ENCODE results near the gene CASD1. TPM values are rescaled to one million over a fixed set of nuclear protein-coding genes. Genes with fewer than 3 reads are reported as not detected.

Gene CASD1
- total RNA-seq, 4 donors from 2014 or later = 9.8 to 25.0 (median 14.2) TPM

DNA sequence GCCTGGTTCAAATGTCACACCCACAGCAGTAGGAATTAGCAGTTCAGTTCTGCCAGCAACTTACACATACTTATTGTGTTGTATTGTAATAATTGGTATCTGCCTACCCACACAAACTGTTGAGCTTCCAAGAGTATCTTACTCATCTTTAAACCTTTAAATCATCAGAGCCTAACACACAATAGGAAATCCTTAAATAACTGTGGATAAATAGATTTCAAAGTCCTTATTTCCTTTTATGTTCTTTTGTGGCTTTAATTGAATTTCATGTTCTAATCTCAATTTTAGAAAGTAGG, 3.9 kb downstream of the CASD1 start:
- H3K27me3 ChIP-seq = no peaks in the 10 kb centered on the region
- no peaks in the 10 kb centered on the region for H3K9me3 ChIP-seq
- no peak overlapping the region for H3K4me3 ChIP-seq
- no peak overlapping the region for H3K27ac ChIP-seq
- H3K36me3 ChIP-seq = no peaks in the 10 kb centered on the region
- peaks cover 28 to 44% of the 10 kb centered on the region in 2 donors for H3K4me1 ChIP-seq
- intact Hi-C loops (cut with DNase I; ENCODE audit: low total_unique reads) = loop anchor here (5.0 to 10.0 kb wide), 3 partner anchors 111 to 1171 kb away; no protein-coding TSS in a partner anchor
- DNase-seq (no peak), ATAC-seq (no peak)
- TF ChIP-seq, protein P1, sequence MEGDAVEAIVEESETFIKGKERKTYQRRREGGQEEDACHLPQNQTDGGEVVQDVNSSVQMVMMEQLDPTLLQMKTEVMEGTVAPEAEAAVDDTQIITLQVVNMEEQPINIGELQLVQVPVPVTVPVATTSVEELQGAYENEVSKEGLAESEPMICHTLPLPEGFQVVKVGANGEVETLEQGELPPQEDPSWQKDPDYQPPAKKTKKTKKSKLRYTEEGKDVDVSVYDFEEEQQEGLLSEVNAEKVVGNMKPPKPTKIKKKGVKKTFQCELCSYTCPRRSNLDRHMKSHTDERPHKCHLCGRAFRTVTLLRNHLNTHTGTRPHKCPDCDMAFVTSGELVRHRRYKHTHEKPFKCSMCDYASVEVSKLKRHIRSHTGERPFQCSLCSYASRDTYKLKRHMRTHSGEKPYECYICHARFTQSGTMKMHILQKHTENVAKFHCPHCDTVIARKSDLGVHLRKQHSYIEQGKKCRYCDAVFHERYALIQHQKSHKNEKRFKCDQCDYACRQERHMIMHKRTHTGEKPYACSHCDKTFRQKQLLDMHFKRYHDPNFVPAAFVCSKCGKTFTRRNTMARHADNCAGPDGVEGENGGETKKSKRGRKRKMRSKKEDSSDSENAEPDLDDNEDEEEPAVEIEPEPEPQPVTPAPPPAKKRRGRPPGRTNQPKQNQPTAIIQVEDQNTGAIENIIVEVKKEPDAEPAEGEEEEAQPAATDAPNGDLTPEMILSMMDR (IDR thresholded peaks at IDR 0.05 in 4 of 5, conservative IDR thresholded peaks at IDR 0.05 in 1 of 5) = no peak
- no peak for TF ChIP-seq POLR2A (IDR thresholded peaks at IDR 0.05)
- in situ Hi-C loops (cut with MboI; ENCODE audit: low sequenced_read_pairs in 4 of 4) = no loop called here

DNA sequence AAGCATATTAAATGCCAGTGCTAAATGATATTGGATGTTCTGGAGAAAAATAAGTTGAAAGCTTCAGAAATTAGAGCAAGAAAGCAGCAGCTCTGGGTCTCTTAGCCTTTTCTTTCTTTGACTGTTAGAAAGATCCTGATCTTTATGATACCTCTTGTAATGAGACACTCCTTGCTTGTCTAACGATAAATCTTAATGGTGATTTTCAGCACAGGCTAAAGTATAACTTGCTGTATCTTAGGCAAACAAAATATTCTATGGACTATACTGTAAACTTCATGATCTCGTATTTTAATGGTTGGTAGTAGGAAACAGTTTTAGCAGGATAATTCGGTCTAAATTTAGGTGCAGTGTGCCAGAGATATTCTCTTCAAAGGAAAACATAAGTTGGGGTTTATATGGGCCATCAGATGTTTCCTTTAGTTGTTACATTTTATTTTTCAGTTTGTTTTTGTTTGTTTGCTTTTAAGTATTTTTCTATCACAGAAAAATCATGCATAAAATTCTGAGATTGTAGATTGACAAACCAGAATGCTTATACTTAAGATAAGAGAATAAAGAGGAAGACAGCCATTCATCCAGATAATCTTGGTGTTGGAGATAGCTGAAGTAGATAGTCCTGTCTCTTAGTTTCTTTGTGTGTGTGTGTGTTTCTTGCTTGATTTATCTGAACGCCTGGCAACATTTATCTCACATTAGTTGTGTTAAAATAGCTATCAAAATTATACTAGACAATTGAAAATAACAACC, 4.7 kb downstream of the CASD1 start:
- intact Hi-C loops (cut with DNase I; ENCODE audit: low total_unique reads) = loop anchor here (5.0 to 10.0 kb wide), 3 partner anchors 110 to 1170 kb away; no protein-coding TSS in a partner anchor
- peaks cover 25 to 41% of the 10 kb centered on the region in 2 donors for H3K4me1 ChIP-seq
- no peak overlapping the region for H3K4me3 ChIP-seq
- DNase-seq = no peak
- H3K27me3 ChIP-seq = no peaks in the 10 kb centered on the region
- no peak for ATAC-seq
- no peaks in the 10 kb centered on the region for H3K36me3 ChIP-seq
- no peak for TF ChIP-seq POLR2A (IDR thresholded peaks at IDR 0.05)
- TF ChIP-seq, protein P1 (IDR thresholded peaks at IDR 0.05 in 4 of 5, conservative IDR thresholded peaks at IDR 0.05 in 1 of 5) = no peak
- in situ Hi-C loops (cut with MboI; ENCODE audit: low sequenced_read_pairs in 4 of 4) = no loop called here
- no peaks in the 10 kb centered on the region for H3K9me3 ChIP-seq
- no peak overlapping the region for H3K27ac ChIP-seq

DNA sequence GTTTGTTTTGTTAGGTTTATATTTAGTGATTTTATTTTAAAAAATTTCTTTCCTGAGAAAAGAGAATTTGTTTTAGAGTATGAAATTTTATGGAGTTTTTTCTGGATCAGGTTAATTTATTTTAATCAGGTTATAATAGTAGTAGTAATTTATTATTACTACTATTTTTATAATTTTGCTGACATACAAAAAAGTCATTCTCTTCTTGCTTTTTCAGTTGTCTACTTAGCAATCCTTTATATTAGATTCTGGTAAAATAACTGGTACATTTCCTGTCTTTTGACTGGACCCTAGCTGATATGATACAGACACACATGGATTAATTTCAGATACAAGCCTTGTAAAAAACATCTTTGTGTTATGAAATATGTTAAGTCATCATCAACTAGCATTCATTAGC, 5.3 kb downstream of the CASD1 start:
- no peaks in the 10 kb centered on the region for H3K9me3 ChIP-seq
- DNase-seq (no peak), ATAC-seq (no peak)
- no peak overlapping the region for H3K4me3 ChIP-seq
- intact Hi-C loops (cut with DNase I; ENCODE audit: low total_unique reads) = loop anchor here (5.0 to 10.0 kb wide), 3 partner anchors 110 to 1170 kb away; no protein-coding TSS in a partner anchor
- in situ Hi-C loops (cut with MboI; ENCODE audit: low sequenced_read_pairs in 4 of 4) = no loop called here
- H3K27me3 ChIP-seq = no peaks in the 10 kb centered on the region
- no peak overlapping the region for H3K27ac ChIP-seq
- H3K36me3 ChIP-seq = no peaks in the 10 kb centered on the region
- TF ChIP-seq POLR2A (IDR thresholded peaks at IDR 0.05) = no peak
- TF ChIP-seq, protein P1 (IDR thresholded peaks at IDR 0.05 in 4 of 5, conservative IDR thresholded peaks at IDR 0.05 in 1 of 5) = no peak
- peaks cover 22 to 41% of the 10 kb centered on the region in 2 donors for H3K4me1 ChIP-seq

DNA sequence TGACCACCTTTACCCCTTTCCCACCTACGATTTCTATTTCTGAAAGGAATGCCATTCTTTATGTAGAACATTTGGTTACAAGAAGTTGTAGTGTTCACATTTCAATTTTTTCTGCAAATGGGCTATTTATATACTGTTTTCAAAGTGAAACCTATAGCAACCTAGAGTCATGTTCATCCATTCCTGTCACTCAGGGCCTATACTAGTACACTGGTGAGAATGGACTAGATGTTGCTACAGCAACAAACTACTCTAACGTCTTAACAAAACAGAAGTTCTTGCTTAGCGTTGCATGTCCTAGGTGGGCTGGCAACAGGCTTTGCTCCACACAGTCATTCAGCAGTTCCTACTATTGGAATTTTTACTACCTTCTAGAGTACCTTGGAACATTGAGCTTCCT, 16.3 kb downstream of the CASD1 start:
- ATAC-seq = no peak
- peaks cover 0 to 12% of the 10 kb centered on the region in 2 donors for H3K36me3 ChIP-seq

More for the DNA sequence above, 16.3 kb downstream of the CASD1 start:
- in situ Hi-C loops (cut with MboI; ENCODE audit: low sequenced_read_pairs in 4 of 4) = no loop called here
- H3K9me3 ChIP-seq = no peaks in the 10 kb centered on the region
- no peaks in the 10 kb centered on the region for H3K4me1 ChIP-seq
- TF ChIP-seq, protein P1 (IDR thresholded peaks at IDR 0.05 in 4 of 5, conservative IDR thresholded peaks at IDR 0.05 in 1 of 5) = no peak
- no peak for TF ChIP-seq POLR2A (IDR thresholded peaks at IDR 0.05)
- DNase-seq = no peak
- no peak overlapping the region for H3K4me3 ChIP-seq
- no peaks in the 10 kb centered on the region for H3K27me3 ChIP-seq
- intact Hi-C loops (cut with DNase I; ENCODE audit: low total_unique reads) = no loop called here
- H3K27ac ChIP-seq = no peak overlapping the region

Data from gastrocnemius medialis (tissue), 4 donors.